H9 (cell line): ENCODE data around the gene FCMR. TPM values are rescaled to one million over a fixed set of nuclear protein-coding genes. Genes with fewer than 3 reads are reported as not detected.

Source experiments
- DNase-seq: peaks from one replicate; pipeline ENCODE4 v3.0.0-alpha.2; 2017
- H2AFZ ChIP-seq: one replicate; pipeline ENCODE4 v1.6.1; 2013; ENCODE audit warnings: mild to moderate bottlenecking, low read length, control low read depth, moderate library complexity
- H2AK5ac ChIP-seq: 2 replicates; pipeline ENCODE4 v1.6.1; 2013; ENCODE audit warnings: low read length, control low read depth, mixed read lengths; ENCODE audit not compliant: insufficient read length
- H2BK120ac ChIP-seq: one replicate; pipeline ENCODE4 v1.6.1; 2013; ENCODE audit warnings: low read depth, mild to moderate bottlenecking, low read length, control low read depth, inconsistent platforms; ENCODE audit not compliant: poor library complexity, severe bottlenecking
- H2BK12ac ChIP-seq: 2 replicates; pipeline ENCODE4 v1.6.1; 2013; ENCODE audit warnings: low read length, control low read depth, mixed read lengths, low read depth; ENCODE audit not compliant: insufficient read length
- H2BK15ac ChIP-seq: 2 replicates; pipeline ENCODE4 v1.6.1; 2013; ENCODE audit warnings: low read depth, low read length, control low read depth
- H2BK20ac ChIP-seq: one replicate; pipeline ENCODE4 v1.6.1; 2013; ENCODE audit warnings: low read depth, mild to moderate bottlenecking, low read length, control low read depth, inconsistent platforms; ENCODE audit not compliant: poor library complexity, severe bottlenecking
- H2BK5ac ChIP-seq: 2 replicates; pipeline ENCODE4 v1.6.1; 2013; ENCODE audit warnings: low read length, control low read depth, mixed read lengths; ENCODE audit not compliant: insufficient read length
- H3K14ac ChIP-seq: 2 replicates; pipeline ENCODE4 v1.6.1; 2013; ENCODE audit warnings: low read length, control low read depth; ENCODE audit not compliant: insufficient read depth
- H3K18ac ChIP-seq: 2 replicates; pipeline ENCODE4 v1.6.1; 2013; ENCODE audit warnings: low read depth, mild to moderate bottlenecking, mixed read lengths, low read length, control low read depth; ENCODE audit not compliant: insufficient read length
- H3K23ac ChIP-seq: 2 replicates; pipeline ENCODE4 v1.6.1; 2013; ENCODE audit warnings: low read length, control low read depth, mixed read lengths, low read depth; ENCODE audit not compliant: insufficient read length
- H3K23me2 ChIP-seq: 2 replicates; pipeline ENCODE4 v1.6.1; 2013; ENCODE audit warnings: low read depth, mild to moderate bottlenecking, mixed read lengths, low read length, control low read depth; ENCODE audit not compliant: insufficient read length, poor library complexity, severe bottlenecking
- H3K27ac ChIP-seq: 2 replicates; pipeline ENCODE4 v1.5.1; 2013; ENCODE audit warnings: low read length, control low read depth, mixed read lengths, low read depth; ENCODE audit not compliant: insufficient read length
- H3K27me3 ChIP-seq: 2 replicates; pipeline ENCODE4 v1.6.1; 2013; ENCODE audit warnings: low read length, control low read depth, inconsistent platforms; ENCODE audit not compliant: insufficient read depth
- H3K4ac ChIP-seq: 2 replicates; pipeline ENCODE4 v1.6.1; 2013; ENCODE audit warnings: low read depth, mild to moderate bottlenecking, control low read depth, inconsistent platforms, low read length, moderate library complexity
- H3K4me1 ChIP-seq: 2 replicates; pipeline ENCODE4 v1.6.1; 2013; ENCODE audit warnings: low read length, control low read depth, inconsistent platforms; ENCODE audit not compliant: insufficient read depth
- H3K4me2 ChIP-seq: 2 replicates; pipeline ENCODE4 v1.6.1; 2013; ENCODE audit warnings: low read length, control low read depth, mixed read lengths; ENCODE audit not compliant: insufficient read length, insufficient read depth
- H3K56ac ChIP-seq: 2 replicates; pipeline ENCODE4 v1.6.1; 2013; ENCODE audit warnings: low read depth, mild to moderate bottlenecking, mixed read lengths, low read length, control low read depth; ENCODE audit not compliant: insufficient read length
- H3K79me1 ChIP-seq: 2 replicates; pipeline ENCODE4 v1.6.1; 2013; ENCODE audit warnings: low read depth, mild to moderate bottlenecking, moderate library complexity, low read length, control low read depth, inconsistent platforms; ENCODE audit not compliant: insufficient read depth, poor library complexity, severe bottlenecking
- H3K79me2 ChIP-seq: 2 replicates; pipeline ENCODE4 v1.6.1; 2013; ENCODE audit warnings: low read length, control low read depth, inconsistent platforms; ENCODE audit not compliant: insufficient read depth
- H3K9ac ChIP-seq: 2 replicates; pipeline ENCODE4 v1.6.1; 2013; ENCODE audit warnings: low read length, control low read depth, mixed read lengths; ENCODE audit not compliant: insufficient read length; ENCODE audit errors: extremely low read depth
- H3K9me3 ChIP-seq: one replicate; pipeline ENCODE4 v1.6.1; 2013; ENCODE audit warnings: low read depth, low read length, inconsistent platforms; ENCODE audit not compliant: control insufficient read depth
- H3T11ph ChIP-seq: one replicate; pipeline ENCODE4 v1.6.1; 2013; ENCODE audit warnings: mild to moderate bottlenecking, low read length, control low read depth, inconsistent platforms
- H4K20me1 ChIP-seq: one replicate; pipeline ENCODE4 v1.6.1; 2013; ENCODE audit not compliant: control insufficient read depth, insufficient read length, insufficient read depth
- H4K5ac ChIP-seq: 2 replicates; pipeline ENCODE4 v1.6.1; 2013; ENCODE audit warnings: low read depth, mild to moderate bottlenecking, mixed read lengths, low read length, control low read depth; ENCODE audit not compliant: insufficient read length
- H4K8ac ChIP-seq: replicated peaks from 2 replicates; pipeline ENCODE4 v1.6.1; 2013; ENCODE audit warnings: low read length, control low read depth, mixed read lengths, low read depth; ENCODE audit not compliant: insufficient read length
- H4K91ac ChIP-seq: 2 replicates; pipeline ENCODE4 v1.6.1; 2013; ENCODE audit warnings: low read depth, mild to moderate bottlenecking, moderate library complexity, mixed read lengths, low read length, control low read depth; ENCODE audit not compliant: insufficient read length
- H3K27ac Mint-ChIP-seq, 3 experiments: 2 replicates in 2 of 3; 3 replicates in 1 of 3; pipeline ENCODE4 v1.8.0; 2020 to 2021; ENCODE audit warnings: mixed read lengths in 3 of 3, mild to moderate bottlenecking in 1 of 3, moderate library complexity in 1 of 3
- H3K27me3 Mint-ChIP-seq: 2 replicates; pipeline ENCODE4 v1.8.0; 2021; ENCODE audit warnings: low read depth, mild to moderate bottlenecking, moderate library complexity, mixed read lengths
- H3K36me3 Mint-ChIP-seq, 3 experiments: 2 replicates in 2 of 3; 3 replicates in 1 of 3; pipeline ENCODE4 v1.8.0; 2020 to 2021; ENCODE audit warnings: low read depth in 3 of 3, mixed read lengths in 3 of 3; ENCODE audit not compliant: insufficient read depth in 1 of 3
- H3K4me1 Mint-ChIP-seq, 2 experiments: 2 replicates each; pipeline ENCODE4 v1.8.0; 2020; ENCODE audit warnings: mixed read lengths in 2 of 2
- H3K4me3 Mint-ChIP-seq, 2 experiments: 2 replicates in 1 of 2; 3 replicates in 1 of 2; pipeline ENCODE4 v1.8.0; 2020 to 2021; ENCODE audit warnings: mild to moderate bottlenecking in 2 of 2, mixed read lengths in 2 of 2, moderate library complexity in 1 of 2
- H3K9me3 Mint-ChIP-seq, 2 experiments: 2 replicates in 1 of 2; 3 replicates in 1 of 2; pipeline ENCODE4 v1.8.0; 2020; ENCODE audit warnings: mild to moderate bottlenecking in 2 of 2, mixed read lengths in 2 of 2, moderate library complexity in 1 of 2
- CTCF ChIP-seq: fragments of 200-600 bp; sonication (generic); conservative IDR thresholded peaks from 3 replicates; pipeline ENCODE4 v1.8.0; 2021; ENCODE audit warnings: antibody characterized with exemption, mild to moderate bottlenecking
- WGBS: extraction: QIAGEN DNeasy Blood & Tissue Kit; methylation state at CpG from one replicate; pipeline ENCODE4 v1.1.7; 2013; ENCODE audit warnings: missing lambda C conversion rate, low lambda C conversion rate, mixed read lengths; ENCODE audit not compliant: insufficient read length; ENCODE audit errors: extremely low coverage; 5-methylcytosine and 5-hydroxymethylcytosine counted together
- long read RNA-seq: library from polyadenylated mRNA; unstranded; transcript quantifications from one replicate; pipeline ENCODE4 v2.0.0, GENCODE V29; 2020
- total RNA-seq: library from RNA; stranded (reverse); gene quantifications from 2 replicates; pipeline ENCODE4 v1.2.1, GENCODE V29; 2021

The FCMR gene
- total RNA-seq = not detected in 2 replicates
- long read RNA-seq, partial matches to known transcripts = 0 of 1 reads
- long read RNA-seq, other reads (novel, unspliced or antisense) = 0 of 1 reads

GRCh38 chr1:206921772-206922265 lies at the start of gene FCMR:
FCMR (minus strand) TSS chr1:206921941; CDS start chr1:206921854, 87 bp downstream.
- Histone ChIP-seq H2BK15ac (no peak within 1 kb of the TSS), H2BK120ac (no peak within 1 kb of the TSS), H3K4ac (no peak within 1 kb of the TSS), H4K5ac (no peak within 1 kb of the TSS), H4K20me1 (no peaks in the 10 kb centered on the region), H3K56ac (no peak within 1 kb of the TSS), H2BK12ac (no peak within 1 kb of the TSS), H4K8ac (no peak within 1 kb of the TSS), H3K23me2 (no peaks in the 10 kb centered on the region), H3K23ac (no peak within 1 kb of the TSS), H2AFZ (no peak within 1 kb of the TSS), H3K4me1 (no peaks in the 10 kb centered on the region), H3K27ac (no peak within 1 kb of the TSS), H4K91ac (no peak within 1 kb of the TSS), H3K79me1 (no peaks in the 10 kb centered on the region), H3K14ac (no peak within 1 kb of the TSS), H3K79me2 (no peaks in the 10 kb centered on the region), H3K4me2 (no peak within 1 kb of the TSS), H2BK20ac (no peak within 1 kb of the TSS), H3K9me3 (no peaks in the 10 kb centered on the region), H3K9ac (no peak within 1 kb of the TSS), H3T11ph (no peak within 1 kb of the TSS), H3K18ac (no peak within 1 kb of the TSS), H2AK5ac (no peak within 1 kb of the TSS), H2BK5ac (no peak within 1 kb of the TSS), H3K27me3 (no peaks in the 10 kb centered on the region)
- Mint-ChIP-seq H3K4me1 (no peaks in the 10 kb centered on the region), H3K36me3 (no peaks in the 10 kb centered on the region), H3K27ac (no peak within 1 kb of the TSS), H3K9me3 (no peaks in the 10 kb centered on the region), H3K4me3 (no peak within 1 kb of the TSS), H3K27me3 (peaks cover 10% of the 10 kb centered on the region)
- TF ChIP-seq CTCF = no peak
- no peak for DNase-seq
- no CpG with 5 or more reads among the region's 7 CpGs for WGBS
